GM12878 (cell line): Measurements from ENCODE around the gene UROC1. TPM values are rescaled to one million over a fixed set of nuclear protein-coding genes. Genes with fewer than 3 reads are reported as not detected.

ENCODE experiments used
- ATAC-seq: fragments of 200-7000 bp; cut with Tn5 transposase; 3 replicates; pipeline ENCODE4 v1.9.1; 2020; ENCODE audit warnings: mild to moderate bottlenecking, moderate library complexity
- BruUV-seq: library from RNA; stranded (reverse); fragments of 400-500 nt; replicated peaks from 2 replicates; lab custom pipeline; 2021; lab: Mats Ljungman, UMichigan
- CTCF ChIA-PET: fragments of 300-600 bp; sonication (Branson Sonifier 250); formaldehyde crosslinking; extraction: SDS; loops from one replicate; lab custom pipeline; 2021; ENCODE audit warnings: inconsistent platforms; lab: Yijun Ruan, JAX
- POLR2A ChIA-PET: fragments of 350-600 bp; formaldehyde crosslinking; extraction: SDS; loops from one replicate; lab custom pipeline; 2021; ENCODE audit warnings: inconsistent platforms; lab: Charles Lee
- RAD21 ChIA-PET: fragments of 300-600 bp; sonication (Branson Sonifier 250); formaldehyde crosslinking; loops from one replicate; lab custom pipeline; 2023; ENCODE audit warnings: antibody characterized with exemption; ENCODE audit not compliant: unreplicated experiment; lab: Charles Lee
- SMC1A ChIA-PET: fragments of 300-600 bp; sonication (Branson Sonifier 250); formaldehyde crosslinking; loops from one replicate; lab custom pipeline; 2023; ENCODE audit not compliant: unreplicated experiment, uncharacterized antibody; lab: Charles Lee
- DNase-seq: peaks from one replicate; pipeline ENCODE4 v3.0.0-alpha.2; 2011; ENCODE audit warnings: low read depth, low spot score
- FAIRE-seq: peaks from 3 replicates; lab custom pipeline; 2011; peaks lifted over from hg19 to GRCh38; lab: Jason Lieb, UNC
- H2AFZ ChIP-seq: 2 replicates; pipeline ENCODE4 v1.6.0; 2011; ENCODE audit warnings: low read depth, low read length, control low read depth; ENCODE audit not compliant: control insufficient read depth
- H3K27ac ChIP-seq: 2 replicates; pipeline ENCODE4 v1.5.1; 2011; ENCODE audit warnings: control low read depth; ENCODE audit not compliant: control insufficient read depth, insufficient read depth
- H3K27me3 ChIP-seq, 2 experiments: replicated peaks in 1 of 2; 2 replicates each; pipeline versions ENCODE4 v1.6.0 to v1.6.1; 2011; ENCODE audit warnings: low read length in 1 of 2; ENCODE audit not compliant: control insufficient read depth in 2 of 2, insufficient read depth in 2 of 2
- H3K36me3 ChIP-seq, 2 experiments: 2 replicates each; pipeline ENCODE4 v1.5.1; 2011; ENCODE audit warnings: low read length in 1 of 2; ENCODE audit not compliant: control insufficient read depth in 2 of 2, insufficient read depth in 2 of 2
- H3K4me1 ChIP-seq: 2 replicates; pipeline ENCODE4 v1.6.1; 2011; ENCODE audit warnings: mild to moderate bottlenecking, low read length, moderate library complexity, mixed read lengths; ENCODE audit not compliant: control insufficient read depth, insufficient read depth
- H3K4me2 ChIP-seq: 2 replicates; pipeline ENCODE4 v1.6.0; 2011; ENCODE audit warnings: control low read depth; ENCODE audit not compliant: control insufficient read depth, insufficient read depth
- H3K4me3 ChIP-seq: fragments of 200-600 bp; sonication (generic); 2 replicates; pipeline ENCODE4 v1.5.1; 2016
- H3K79me2 ChIP-seq: 2 replicates; pipeline ENCODE4 v1.6.0; 2011; ENCODE audit warnings: low read length; ENCODE audit not compliant: control insufficient read depth, insufficient read depth
- H3K9ac ChIP-seq: 2 replicates; pipeline ENCODE4 v1.8.0; 2011; ENCODE audit warnings: low read length, control low read depth, mixed read lengths; ENCODE audit not compliant: control insufficient read depth, insufficient read depth
- H3K9me3 ChIP-seq: replicated peaks from 3 replicates; pipeline ENCODE4 v1.5.1; 2011; ENCODE audit warnings: mild to moderate bottlenecking, low read length; ENCODE audit not compliant: control insufficient read depth, insufficient read depth
- H4K20me1 ChIP-seq: 2 replicates; pipeline ENCODE4 v1.6.0; 2011; ENCODE audit not compliant: control insufficient read depth, insufficient read depth
- CTCF ChIP-seq, 3 experiments: IDR thresholded peaks in 2 of 3; conservative IDR thresholded peaks in 1 of 3; 2 replicates each; pipeline ENCODE4 v1.5.1; 2011; ENCODE audit warnings: low read depth in 3 of 3, low read length in 3 of 3, mild to moderate bottlenecking in 3 of 3, control low read depth in 2 of 3, moderate library complexity in 2 of 3, inconsistent platforms in 1 of 3, mixed read lengths in 1 of 3; ENCODE audit not compliant: control insufficient read depth in 2 of 3, insufficient read depth in 1 of 3; ENCODE audit errors: extremely low read depth in 1 of 3
- EZH2 ChIP-seq: IDR thresholded peaks from 2 replicates; pipeline ENCODE4 v1.6.1; 2012; ENCODE audit warnings: low read depth, mild to moderate bottlenecking, control low read depth, inconsistent platforms, low read length, borderline replicate concordance; ENCODE audit not compliant: control insufficient read depth
- FOS ChIP-seq: IDR thresholded peaks from 3 replicates; pipeline ENCODE4 v1.6.1; 2011; ENCODE audit warnings: borderline replicate concordance; ENCODE audit not compliant: insufficient read length; ENCODE audit errors: extremely low read depth
- IRF3 ChIP-seq: fragments of 450-650 bp; IDR thresholded peaks from 2 replicates; pipeline ENCODE4 v1.6.1; 2014; ENCODE audit warnings: mild to moderate bottlenecking
- MXI1 ChIP-seq: fragments of 150-350 bp; IDR thresholded peaks from 2 replicates; pipeline ENCODE4 v1.6.1; 2011; ENCODE audit warnings: low read depth, mild to moderate bottlenecking, inconsistent platforms, low read length, improper control_type of control experiment
- NRF1 ChIP-seq: conservative IDR thresholded peaks from 2 replicates; pipeline ENCODE4 v1.6.1; 2011; ENCODE audit warnings: mild to moderate bottlenecking, low read depth, low read length, improper control_type of control experiment
- POU2F2 ChIP-seq: IDR thresholded peaks from 3 replicates; pipeline ENCODE4 v1.6.1; 2011; ENCODE audit warnings: low read depth, mild to moderate bottlenecking, low read length, borderline replicate concordance
- RBBP5 ChIP-seq: fragments of 200-600 bp; sonication (generic); conservative IDR thresholded peaks from 2 replicates; pipeline ENCODE4 v1.6.1; 2016
- SKIL ChIP-seq: fragments of 450-650 bp; IDR thresholded peaks from 2 replicates; pipeline ENCODE4 v1.6.1; 2017; ENCODE audit warnings: mild to moderate bottlenecking, low read depth, inconsistent platforms; ENCODE audit not compliant: poor library complexity, severe bottlenecking
- SREBF2 ChIP-seq: IDR thresholded peaks from 2 replicates; pipeline ENCODE4 v1.6.1; 2012; ENCODE audit warnings: mild to moderate bottlenecking, low read length
- TAF1 ChIP-seq: IDR thresholded peaks from 2 replicates; pipeline ENCODE4 v1.6.1; 2011; ENCODE audit warnings: mild to moderate bottlenecking, low read depth, low read length, borderline replicate concordance
- WRNIP1 ChIP-seq: IDR thresholded peaks from 2 replicates; pipeline ENCODE4 v1.6.1; 2011; ENCODE audit warnings: low read depth, low read length, improper control_type of control experiment, borderline replicate concordance
- WGBS: methylation state at CpG from one replicate; pipeline ENCODE4 v1.1.6; 2016; ENCODE audit warnings: low lambda C conversion rate; ENCODE audit not compliant: insufficient replicate concordance, insufficient coverage; ENCODE audit errors: missing lambda C conversion rate; 5-methylcytosine and 5-hydroxymethylcytosine counted together
- in situ Hi-C: fragments of 300-500 bp; cut with MboI; formaldehyde crosslinking; loops from 9 replicates; pipeline ENCODE4 v1.14.3; 2018; ENCODE audit warnings: mixed read lengths
- intact Hi-C: fragments of 100-400 bp; cut with micrococcal nuclease; formaldehyde crosslinking; loops from one replicate; pipeline ENCODE4 v1.14.2; 2022; ENCODE audit not compliant: unreplicated experiment
- polyA plus RNA-seq, 11 experiments: library from polyadenylated mRNA; depleted of rRNA in 4 of 11; unstranded in 6 of 11; stranded (reverse) in 5 of 11; fragments of >200 nt; fragmentation: Nextera tagmentation in 4 of 11; fragmentation: Illumina TruSeq in 1 of 11; extraction: Ambion mirVana in 4 of 11; extraction: Trizol in 1 of 11; gene quantifications; 1 replicate in 1 of 11; 2 replicates in 10 of 11; pipeline versions ENCODE4 v1.2.1 to v1.2.3, GENCODE V29; 2011 to 2016; ENCODE audit warnings: inconsistent platforms in 2 of 11, missing spikeins in 2 of 11, low read depth in 1 of 11
- total RNA-seq, 4 experiments: library from RNA; depleted of rRNA in 3 of 4; stranded (reverse); fragments of >200 nt in 3 of 4; fragmentation: Illumina TruSeq in 1 of 4; extraction: Trizol in 1 of 4; gene quantifications; 2 replicates each; pipeline versions ENCODE4 v1.2.1 to v1.2.3, GENCODE V29; 2013 to 2021
- TF ChIP-seq, protein P1 (sequence below): fragments of 450-650 bp; IDR thresholded peaks from 2 replicates; pipeline ENCODE4 v1.6.1; 2016; ENCODE audit warnings: mild to moderate bottlenecking

Gene UROC1
- total and polyA plus RNA-seq, 10 of the 15 experiments (the other 5 are each of a cell fraction or from before 2014, with no cell fraction given) = 0.04 TPM; not detected in 9

DNA sequence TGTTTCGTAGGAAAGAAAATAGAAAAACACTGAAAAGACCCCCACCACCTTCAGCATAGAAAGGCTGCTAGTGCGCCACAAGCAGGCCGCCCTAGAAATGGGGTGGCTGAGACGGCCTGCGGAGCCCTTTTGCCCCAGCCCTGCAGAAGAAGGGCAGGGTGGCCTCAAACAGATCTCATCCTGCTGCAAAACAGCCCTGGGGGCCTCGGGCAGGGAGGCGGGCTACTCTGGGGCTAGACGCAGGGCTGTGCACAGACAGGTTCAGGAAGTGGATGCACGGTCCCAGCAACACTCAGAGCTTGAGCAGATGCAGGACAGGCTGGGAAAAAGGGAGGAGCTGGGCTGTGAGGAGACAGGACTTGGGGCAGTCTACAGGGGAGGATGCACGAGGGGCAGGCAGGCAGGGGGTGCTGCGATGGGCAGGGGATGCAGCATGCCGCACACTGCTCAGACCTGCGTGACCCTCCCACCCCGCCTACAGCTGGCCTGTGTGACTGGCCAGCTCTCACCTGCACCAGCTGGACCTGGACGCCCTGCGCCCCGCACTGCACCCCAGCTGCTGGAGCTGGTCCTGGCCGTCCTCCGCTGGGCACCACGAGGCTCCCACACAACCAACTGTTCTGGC, 76.2 kb downstream of the UROC1 start (continued):
- no peak for TF ChIP-seq FOS
- TF ChIP-seq, protein P1, sequence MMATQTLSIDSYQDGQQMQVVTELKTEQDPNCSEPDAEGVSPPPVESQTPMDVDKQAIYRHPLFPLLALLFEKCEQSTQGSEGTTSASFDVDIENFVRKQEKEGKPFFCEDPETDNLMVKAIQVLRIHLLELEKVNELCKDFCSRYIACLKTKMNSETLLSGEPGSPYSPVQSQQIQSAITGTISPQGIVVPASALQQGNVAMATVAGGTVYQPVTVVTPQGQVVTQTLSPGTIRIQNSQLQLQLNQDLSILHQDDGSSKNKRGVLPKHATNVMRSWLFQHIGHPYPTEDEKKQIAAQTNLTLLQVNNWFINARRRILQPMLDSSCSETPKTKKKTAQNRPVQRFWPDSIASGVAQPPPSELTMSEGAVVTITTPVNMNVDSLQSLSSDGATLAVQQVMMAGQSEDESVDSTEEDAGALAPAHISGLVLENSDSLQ = no peak
- no peak for TF ChIP-seq SREBF2
- no peak for TF ChIP-seq POU2F2
- TF ChIP-seq MXI1 = no peak
- no peak for TF ChIP-seq RBBP5

- in situ Hi-C loops (no loop called here), intact Hi-C loops (no loop called here)
- H3K9ac ChIP-seq = no peak overlapping the region
- no peak overlapping the region for H3K27ac ChIP-seq
- H2AFZ ChIP-seq = no peak overlapping the region
- CTCF ChIA-PET = no interaction called here
- SMC1A ChIA-PET = no interaction called here
- 95% methylated on average over 6 of the region's 9 CpGs for WGBS
- TF ChIP-seq TAF1 (no peak), WRNIP1 (no peak), EZH2 (no peak), SKIL (no peak), FOS (no peak), NRF1 (no peak), CTCF (IDR thresholded peaks at IDR 0.05 in 2 of 3, conservative IDR thresholded peaks at IDR 0.05 in 1 of 3; ENCODE audit: control insufficient read depth in 2 of 3, extremely low read depth in 1 of 3, insufficient read depth in 1 of 3, low read depth in 3 of 3, low read length in 3 of 3) (no peak), IRF3 (no peak)
- no peaks in the 10 kb centered on the region for H3K4me1 ChIP-seq
- no peak for FAIRE-seq
- H3K4me2 ChIP-seq = no peak overlapping the region
- H3K4me3 ChIP-seq = no peak overlapping the region
- no peaks in the 10 kb centered on the region for H3K27me3 ChIP-seq
- no peaks in the 10 kb centered on the region for H3K79me2 ChIP-seq
- H4K20me1 ChIP-seq = no peaks in the 10 kb centered on the region
- RAD21 ChIA-PET = no interaction called here
- no TSS peak for BruUV-seq
- no peaks in the 10 kb centered on the region for H3K9me3 ChIP-seq
- ATAC-seq = no peak
- POLR2A ChIA-PET = no interaction called here
- H3K36me3 ChIP-seq = peaks cover 0 to 3% of the 10 kb centered on the region in 2 experiments; a peak in 3 of 4 replicates
- DNase-seq = no peak
Observed at GRCh38 chr3:126440709-126440995, 76.9 kb downstream of the UROC1 start.
